GM18861 (cell line): ENCODE measurements around the gene RNF208.

Source experiments
- ATAC-seq: cut with Tn5 transposase; IDR thresholded peaks from one replicate; pipeline ENCODE4 v1.9.1; 2021; ENCODE audit not compliant: unreplicated experiment

RNF208 gene

DNA sequence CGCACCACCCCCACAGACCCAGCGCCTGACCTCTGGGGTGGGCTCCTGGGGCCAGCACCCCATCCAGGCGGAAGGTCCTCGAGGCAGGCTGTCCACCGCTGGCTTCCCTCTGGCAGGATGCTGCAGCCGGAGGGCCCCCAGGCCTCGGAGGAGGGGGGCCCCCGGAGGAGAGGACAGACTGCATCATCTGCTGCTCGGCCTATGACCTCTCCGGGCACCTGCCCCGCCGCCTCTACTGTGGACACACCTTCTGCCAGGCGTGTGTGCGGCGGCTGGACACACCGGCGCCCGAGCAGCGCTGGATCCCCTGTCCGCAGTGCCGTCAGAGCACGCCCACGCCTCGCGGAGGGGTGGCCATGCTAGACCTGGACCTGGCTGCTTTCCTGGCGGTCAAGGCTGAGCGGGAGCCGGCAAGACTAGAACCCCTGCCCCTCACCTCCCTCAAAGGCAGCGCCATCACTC, 6.5 kb upstream of the RNF208 start:
- no peak for ATAC-seq

DNA sequence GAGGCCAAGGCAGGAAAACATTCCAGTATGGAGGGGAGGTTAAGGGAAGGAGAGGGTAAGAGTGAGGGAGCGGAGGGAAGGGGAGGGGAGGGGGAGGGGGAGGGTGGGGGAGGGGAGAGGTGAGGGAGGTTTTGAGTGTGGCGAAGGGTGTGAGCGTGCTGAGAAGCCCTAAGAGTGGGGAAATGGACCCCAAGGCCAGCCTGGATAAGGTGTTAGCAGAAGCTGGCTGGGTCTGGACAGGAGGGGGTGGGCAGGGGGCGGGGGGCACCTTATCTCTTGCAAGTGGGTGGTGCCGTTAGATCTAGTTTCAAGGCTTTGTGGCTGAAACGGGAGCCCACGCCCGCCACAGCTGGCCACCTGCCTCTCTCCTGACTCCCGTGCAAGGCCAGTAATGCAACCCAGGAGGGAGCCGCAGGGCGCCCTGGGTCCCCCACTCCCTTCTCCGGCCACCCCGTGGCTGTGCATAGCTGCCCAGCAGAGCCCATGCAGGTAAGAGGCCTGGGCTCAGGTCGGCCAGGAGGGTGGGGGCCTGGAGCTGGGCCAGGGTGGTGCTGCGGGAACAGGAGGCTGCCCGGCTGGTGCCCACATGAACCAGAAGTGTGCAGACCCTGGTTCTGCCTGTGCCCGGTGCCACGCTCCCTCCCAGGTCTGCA, 5.9 kb upstream of the RNF208 start:
- ATAC-seq: no peak

DNA sequence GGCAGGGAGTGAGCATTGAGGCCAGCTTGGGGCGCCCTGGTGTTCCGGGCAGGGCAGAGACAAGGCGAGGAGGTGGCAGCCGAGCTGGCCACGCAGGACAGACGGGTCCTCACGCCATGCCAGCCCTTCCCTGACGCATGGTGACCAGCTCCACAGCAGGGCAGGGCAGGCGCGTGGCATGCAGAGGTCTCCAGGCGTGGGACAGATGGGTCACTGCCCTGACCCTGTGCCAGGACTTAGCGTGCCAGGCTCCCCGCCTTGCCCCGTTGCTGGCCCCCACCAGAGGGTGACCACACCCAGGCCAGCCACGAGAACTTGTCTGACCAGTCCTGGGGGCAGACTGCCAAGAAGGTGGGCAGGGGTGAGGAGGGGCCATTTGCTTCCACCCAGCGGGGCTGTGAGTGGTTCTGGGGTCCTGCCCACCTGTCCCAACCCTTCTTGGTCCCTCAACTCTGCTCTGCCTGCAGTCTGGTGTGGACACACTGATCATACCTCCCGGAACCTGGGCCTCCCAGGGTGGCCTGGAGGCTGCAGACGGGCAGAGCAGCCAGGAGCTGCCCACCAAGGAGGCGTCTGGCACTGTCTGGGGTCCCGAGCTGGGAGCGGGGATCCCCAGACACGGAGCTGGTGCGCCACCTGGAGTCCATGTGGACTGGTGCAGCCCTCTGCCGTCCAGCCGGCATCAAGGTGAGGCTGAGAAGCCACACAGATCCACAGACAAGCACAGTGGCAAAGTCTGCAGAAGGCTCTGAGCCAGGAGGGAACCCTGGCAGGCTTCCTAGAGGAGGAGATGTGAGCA, 5.2 kb upstream of the RNF208 start, which contains the start of gene RNF224:
RNF224 (plus strand) TSS at position 449 of the 799 bp plus-strand sequence. CDS start 834 bp downstream, outside the sequence.
- no peak for ATAC-seq

DNA sequence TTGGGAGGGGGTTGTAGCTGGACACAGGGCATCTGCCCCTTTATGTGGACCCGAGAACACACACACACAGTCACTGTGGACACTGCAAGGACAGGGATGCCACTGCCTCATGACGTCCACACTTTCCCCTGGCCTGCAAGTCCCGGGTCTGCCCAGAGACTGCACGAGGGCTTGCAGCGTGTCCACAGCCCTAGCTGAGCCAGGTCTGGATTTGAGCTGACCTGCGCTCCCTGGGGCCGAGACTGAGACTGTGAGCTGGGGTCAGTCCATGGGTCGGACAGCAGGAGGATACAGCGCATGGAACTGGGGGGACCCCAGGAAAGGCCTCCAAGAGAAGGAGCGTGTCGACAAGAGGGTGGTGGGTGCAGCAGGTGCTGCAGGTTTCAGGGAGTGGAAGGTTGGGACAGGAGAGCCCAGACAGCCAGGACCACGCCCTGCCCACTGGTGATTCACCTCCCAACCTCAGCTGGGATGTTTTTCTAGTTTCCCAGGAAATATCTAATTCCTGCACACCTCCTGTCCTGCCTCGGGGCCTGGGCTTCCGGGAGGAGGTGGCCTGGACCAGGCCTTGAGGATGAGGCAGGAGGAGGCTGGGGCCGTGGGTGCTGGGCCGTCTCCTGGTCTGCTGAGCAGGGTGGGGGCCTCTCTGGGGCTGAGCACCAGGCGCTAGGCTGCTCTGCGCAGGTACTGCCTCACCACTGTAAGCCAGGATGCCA, 4.5 kb upstream of the RNF208 start:
- ATAC-seq: no peak

DNA sequence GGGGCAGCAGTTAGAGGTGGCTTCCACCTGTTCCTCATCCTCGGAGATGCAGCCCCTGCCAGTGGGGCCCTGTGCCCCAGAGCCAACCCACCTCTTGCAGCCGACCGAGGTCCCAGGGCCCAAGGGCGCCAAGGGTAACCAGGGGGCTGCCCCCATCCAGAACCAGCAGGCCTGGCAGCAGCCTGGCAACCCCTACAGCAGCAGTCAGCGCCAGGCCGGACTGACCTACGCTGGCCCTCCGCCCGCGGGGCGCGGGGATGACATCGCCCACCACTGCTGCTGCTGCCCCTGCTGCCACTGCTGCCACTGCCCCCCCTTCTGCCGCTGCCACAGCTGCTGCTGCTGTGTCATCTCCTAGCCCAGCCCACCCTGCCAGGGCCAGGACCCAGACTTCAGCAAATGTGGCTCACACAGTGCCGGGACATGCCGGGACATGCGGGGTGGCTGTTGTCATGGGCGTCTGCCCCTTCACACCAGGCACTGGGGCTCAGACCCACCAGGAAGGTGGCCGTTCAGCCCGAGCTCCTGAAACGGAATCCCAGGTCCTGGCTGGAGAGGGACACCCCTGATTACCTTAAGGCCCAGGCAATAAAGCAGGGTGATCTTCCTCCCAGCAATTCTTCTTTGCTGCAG, 3.8 kb upstream of the RNF208 start:
- no peak for ATAC-seq

DNA sequence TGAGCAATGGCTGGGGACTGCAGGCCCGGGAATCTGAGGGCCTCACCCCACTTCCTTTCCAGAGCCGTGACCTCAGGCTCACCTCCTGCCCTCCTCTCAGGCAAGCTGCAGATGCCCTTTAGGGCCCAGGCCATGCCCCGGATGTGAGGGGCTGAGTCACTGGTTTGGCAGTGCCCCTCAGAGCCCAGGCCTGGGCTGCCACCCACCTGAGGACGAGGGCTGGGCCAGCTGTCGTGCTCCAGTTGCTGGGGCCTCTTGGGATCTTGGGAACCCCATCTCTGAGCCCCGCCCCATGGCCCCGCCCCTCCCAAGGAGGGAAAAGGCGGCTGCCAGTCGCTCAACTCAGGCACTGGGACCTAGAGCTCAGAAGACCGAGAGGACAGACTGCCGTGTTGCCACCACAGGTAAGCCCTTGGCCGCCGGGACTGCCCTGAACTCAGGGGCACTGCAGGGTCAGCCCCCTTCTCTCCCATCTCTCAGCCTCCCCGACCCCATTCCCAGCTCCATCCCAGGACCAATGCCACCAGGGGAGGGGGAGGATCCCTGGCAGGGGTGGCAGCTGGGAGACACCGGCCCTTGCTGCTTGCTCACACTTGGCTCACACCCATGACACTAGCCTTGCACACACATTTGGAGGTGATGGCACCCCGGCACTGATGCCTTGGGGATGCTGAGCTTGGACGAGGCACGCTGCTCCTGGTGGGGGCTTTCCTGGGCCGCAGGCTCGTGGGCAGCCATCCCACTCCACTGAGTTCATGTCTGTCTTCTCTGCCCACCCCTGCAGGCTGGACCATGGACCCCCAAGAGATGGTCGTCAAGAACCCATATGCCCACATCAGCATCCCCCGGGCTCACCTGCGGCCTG, 3.0 kb upstream of the RNF208 start, which contains the start of gene CYSRT1:
CYSRT1 (plus strand) TSS at position 345 of the 865 bp plus-strand sequence; CDS start at position 793, 448 bp downstream.
- ATAC-seq: no peak

DNA sequence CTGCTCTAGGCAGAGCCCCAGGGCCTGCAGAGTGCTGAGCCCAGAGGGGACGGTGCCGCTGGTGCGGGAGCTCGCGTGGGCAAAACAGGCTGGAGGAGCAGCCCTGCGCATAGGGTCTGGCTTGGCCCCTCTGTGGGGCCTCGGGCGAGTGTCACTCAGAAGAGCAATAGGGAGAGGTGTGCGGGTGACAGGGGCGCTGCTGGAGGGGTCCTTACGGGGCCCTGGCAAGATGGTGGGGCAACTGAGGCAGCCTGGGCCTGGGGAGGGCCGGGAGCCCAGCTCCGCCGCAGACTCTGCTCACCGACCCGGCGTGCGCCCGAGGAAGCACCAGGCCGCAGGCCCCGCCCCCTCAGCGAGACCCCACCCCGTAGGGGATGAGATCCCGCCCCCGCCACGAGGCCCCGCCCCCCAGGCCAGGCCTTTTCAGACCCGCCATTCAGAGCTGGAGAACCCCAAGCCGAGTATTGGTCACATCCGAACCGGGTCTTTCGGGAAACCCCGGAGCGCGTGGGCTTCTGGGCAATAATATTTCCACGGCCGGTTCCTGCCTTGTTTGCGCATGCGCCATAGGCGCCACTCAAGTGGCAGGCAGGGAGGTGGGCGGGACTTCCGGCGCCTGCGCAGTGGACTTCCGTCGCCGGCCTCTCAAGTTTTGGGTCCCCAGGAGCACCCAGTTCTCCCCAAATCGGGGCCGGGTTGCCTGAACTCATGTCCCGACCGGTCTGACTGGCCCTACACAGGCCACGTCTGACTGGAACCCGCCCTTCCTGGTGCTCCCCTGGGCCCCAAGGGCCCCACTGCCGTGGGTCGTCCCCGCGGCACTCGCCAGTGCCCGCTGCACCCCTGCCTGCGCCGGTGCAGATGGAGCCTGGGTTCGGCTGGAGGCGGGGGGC, 1.3 kb upstream of the RNF208 start:
- ATAC-seq: peak; percentile 60

DNA sequence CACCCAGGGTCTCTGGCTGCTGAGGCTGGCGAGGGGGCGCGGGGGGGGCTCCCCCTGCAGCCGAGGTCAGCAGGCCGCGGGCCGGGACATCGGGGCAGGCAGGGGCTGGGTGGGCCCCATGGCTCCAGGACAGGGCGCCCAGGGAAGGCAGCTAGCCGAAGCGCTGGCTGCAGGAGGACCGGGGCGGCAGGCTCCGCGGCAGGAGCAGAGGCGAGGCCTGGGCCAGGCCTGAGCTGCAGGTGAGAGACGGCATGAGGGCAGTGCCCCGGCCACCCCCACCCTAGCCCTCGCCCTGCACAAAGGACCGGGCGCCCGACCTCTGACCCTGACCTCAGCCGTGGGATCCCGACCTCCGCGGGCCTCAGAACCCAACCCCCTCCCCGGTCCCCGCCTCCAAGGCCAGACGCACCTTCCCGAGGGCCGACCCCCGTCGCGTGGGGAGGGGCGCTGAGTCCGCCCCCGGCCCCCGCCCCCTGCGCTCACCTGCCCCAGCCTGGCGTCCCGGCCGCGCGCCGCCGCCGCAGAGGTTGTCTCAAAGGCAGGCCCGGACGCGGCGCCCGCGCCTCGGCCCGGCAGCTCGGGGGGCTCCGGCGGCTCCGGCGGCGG, 431 bp downstream of the RNF208 start:
- no peak for ATAC-seq

DNA sequence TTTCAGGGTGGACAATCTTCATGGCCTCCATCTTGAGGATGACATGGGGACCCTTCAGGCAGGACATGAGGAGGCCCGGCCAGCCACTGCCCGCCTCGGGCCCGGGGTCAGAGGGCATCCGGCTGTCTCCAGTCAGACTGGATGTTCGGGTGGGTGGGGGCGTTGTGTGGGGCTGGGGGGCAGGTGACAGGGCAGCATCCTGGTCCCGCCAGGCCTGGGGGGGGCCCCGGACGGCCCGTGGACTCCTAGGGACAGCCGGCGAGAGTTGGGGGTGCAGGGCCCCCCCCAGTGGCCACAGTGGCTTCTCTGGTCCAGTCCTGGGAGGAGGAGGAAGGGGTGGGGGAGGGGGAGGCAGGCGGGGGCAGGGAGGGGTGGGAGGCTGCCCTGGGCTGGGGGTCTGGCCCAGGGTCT, 940 bp downstream of the RNF208 start:
- no peak for ATAC-seq

DNA sequence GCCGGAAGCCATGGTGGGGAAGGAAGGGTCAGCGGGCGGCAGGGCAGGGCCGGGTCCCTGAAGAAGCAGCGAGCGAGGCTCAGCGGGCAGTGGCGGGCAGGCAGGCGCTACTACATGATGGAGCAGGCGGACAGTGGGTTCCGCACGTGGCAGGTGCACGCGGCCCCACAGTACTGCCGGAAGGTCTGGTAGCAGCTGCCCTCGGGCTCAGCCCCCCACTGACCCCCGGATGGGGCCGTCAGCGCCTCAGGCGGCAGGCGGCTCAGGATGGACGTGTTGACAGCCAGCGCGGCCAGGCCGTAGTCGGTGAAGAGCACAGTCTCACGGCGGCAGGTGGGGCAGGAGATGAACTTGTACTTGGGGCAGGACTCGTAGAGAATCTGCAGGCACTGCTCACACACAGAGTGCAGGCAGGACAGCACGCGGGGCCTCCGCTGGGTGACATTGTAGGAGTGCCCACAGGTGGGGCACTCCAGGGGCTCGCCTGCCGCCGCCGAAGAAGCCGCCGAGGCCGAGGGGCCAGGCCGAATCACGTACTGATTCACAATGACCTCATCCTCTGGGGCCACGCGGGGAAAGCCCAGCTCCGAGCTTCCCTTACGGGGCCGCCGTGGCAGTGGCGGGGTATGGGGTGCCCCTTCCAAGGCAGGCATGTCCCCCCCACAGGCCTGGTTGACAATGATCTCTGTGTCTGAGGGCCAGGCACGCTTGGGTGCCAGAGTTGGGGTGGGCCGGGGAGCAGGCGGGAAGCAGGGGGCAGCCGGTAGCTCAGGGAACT, 1.5 kb downstream of the RNF208 start:
- ATAC-seq: no peak

DNA sequence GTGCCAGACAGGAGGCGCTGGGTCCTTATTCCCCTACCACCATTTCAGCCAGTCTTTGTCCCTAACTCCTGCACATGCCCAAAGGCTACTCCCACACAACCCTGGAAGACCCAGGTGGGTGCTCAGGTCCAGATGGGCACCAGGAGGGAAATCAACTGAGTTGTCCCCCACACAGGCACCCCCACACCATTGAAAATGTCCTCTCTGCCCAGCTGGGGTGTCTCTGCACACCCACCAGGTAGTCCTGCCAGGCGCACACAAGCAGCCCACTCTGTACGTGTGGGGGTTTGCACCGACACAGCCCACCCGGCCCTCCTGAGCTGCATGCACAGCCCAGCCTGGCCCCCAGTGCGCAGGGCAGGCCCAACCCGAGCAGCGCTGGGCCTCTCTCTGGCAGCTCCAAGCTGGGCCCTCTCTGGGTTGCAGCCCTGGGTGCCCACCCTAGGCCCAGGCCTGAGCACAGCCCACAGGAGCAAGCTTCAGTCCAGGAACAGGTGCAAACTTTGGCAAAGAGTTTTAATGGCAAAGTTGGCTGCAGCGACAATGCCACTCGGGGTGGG, 2.2 kb downstream of the RNF208 start:
- no peak for ATAC-seq

DNA sequence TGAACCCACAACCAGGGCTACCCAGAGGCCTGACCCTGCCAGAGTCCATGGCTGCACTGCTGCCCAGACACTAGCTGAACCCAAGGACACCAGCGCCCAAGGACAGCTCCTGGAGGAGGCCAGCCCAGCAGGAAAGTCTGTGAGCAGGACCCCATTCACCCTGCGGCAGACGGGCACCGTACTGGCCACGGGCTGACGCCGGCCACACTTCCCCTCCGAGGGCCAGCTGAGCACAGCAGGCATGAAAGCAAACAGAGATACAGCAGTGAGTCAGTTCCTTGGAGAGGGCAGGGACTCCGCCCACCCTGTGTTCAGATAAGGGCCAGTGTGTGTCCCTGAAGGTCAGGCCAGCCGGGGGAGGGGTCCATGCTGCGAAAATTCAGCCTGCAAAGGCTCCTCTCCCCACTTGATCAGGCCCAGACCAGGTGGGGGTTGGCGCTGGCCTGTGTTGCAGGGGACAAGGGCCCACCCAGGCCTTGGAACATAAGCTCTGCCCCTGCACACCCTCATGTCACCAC, 3.2 kb downstream of the RNF208 start:
- no peak for ATAC-seq

DNA sequence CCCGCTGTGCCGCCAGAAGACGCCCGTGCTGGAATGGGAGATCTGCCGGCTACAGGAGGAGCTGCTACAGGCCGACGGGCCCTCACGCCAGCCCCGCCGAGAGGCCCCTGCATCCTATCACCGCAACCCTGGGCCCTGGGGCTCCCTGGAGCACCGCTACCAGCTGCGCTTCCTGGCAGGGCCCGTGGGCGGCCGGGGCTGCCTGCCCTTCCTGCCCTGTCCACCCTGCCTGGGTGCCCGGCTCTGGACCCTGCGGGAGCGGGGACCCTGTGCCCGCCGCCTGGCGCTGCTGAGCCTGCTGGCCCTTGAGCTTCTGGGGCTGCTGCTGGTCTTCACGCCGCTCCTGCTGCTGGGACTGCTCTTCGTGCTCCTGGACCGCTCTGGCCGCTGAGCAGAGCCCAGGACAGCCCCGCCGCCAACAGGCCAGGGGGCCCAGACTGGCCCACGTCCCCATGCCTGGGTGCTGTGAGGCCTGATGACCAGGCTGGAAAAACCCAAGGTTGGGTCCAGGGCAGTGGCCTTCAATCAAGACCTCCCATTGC, 3.8 kb downstream of the RNF208 start:
- no peak for ATAC-seq

DNA sequence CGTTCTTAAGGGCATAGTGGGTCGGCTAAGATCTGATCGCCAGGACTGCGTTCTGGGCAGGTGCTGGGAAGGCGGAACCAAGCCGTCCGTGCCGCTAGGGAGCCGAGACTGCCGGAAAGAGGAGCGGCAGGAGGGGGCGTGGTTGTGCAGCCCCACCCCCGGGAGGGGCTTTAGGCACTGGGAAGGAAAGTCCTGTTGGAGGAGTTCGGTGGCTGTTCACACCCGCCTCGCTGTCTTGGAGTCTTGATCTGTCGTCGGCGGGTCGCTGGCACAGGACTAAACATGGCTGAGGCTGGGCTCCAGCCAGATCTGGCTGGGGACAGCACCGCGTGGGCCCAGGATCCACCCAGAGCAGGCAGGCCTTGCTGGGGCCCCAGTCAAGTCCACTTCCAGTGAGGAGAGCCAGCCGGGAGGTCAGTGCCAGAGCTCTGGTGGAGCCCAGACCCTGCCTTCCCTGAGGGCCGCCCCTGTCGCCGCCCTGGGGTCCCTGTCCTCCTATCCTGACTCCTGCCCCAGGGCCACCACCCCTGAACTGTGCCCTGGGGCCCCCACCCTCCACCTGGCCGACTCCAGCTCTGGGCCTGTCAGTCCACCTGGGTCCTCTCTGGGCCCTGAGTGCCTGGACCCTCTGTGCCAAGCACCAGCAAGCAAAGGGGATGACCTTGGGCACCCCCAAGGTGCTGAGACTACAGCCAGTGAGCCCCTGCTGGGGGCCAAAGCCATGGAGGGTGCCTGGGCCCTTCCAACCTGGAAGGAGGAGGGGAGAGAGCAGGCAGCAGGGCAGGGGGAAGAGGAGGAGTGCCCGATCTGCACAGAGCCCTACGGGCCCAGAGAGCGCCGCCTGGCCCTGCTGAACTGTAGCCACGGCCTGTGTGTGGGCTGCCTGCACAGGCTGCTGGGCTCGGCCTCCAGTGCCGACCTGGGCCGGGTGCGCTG, 4.5 kb downstream of the RNF208 start:
- ATAC-seq: no peak

DNA sequence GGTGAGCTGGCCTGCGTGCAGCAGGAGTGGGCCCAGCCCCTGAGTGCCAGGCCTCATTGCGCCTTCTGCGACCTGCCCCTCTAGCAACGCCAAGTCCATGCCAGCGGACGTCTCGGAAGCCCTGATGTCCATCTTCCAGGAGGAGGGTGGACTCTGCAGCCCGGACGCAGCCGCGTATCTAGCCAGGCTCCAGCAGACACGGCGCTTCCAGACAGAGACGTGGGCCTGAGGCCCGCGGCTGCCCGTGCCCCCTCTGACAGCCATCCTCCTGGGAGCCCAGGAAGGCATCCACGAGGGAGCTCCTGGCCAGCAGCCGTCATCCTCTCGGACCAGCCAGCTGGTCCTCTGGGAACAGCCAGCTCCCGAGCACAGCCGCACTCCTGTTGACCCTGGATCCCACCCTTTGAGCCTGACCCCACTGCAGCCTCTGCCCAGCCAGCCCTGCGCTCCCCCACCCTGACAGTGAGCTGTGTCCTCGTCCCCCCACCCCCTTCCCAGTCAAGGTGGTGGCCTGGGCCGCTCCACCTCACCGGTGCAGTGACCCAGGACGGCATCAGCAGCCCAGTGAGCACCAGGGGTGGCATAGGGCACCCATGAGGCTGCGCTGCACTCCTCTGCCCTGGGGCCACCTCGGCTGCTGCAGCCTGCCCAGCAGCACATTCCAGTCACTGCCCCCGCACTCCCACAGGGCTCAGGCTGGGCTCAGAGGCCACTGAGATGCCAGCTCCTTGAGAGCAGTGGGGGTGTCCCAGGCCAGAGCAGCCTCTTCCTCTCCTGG, 5.7 kb downstream of the RNF208 start:
- ATAC-seq: no peak
